Astrocyte (in vitro differentiated cells and primary cell): Measurements from ENCODE around the gene CLHC1.

ENCODE experiments used
- EZH2 ChIP-seq: IDR thresholded peaks from 2 replicates; pipeline ENCODE4 v1.6.1; 2012; ENCODE audit warnings: mild to moderate bottlenecking, low read length, inconsistent platforms; ENCODE audit not compliant: insufficient read depth
- TF ChIP-seq, protein P1 (sequence below): IDR thresholded peaks from 2 replicates; pipeline ENCODE4 v1.5.1; 2011; ENCODE audit warnings: low read depth, mild to moderate bottlenecking, inconsistent platforms, low read length, moderate library complexity; ENCODE audit not compliant: insufficient read depth

DNA sequence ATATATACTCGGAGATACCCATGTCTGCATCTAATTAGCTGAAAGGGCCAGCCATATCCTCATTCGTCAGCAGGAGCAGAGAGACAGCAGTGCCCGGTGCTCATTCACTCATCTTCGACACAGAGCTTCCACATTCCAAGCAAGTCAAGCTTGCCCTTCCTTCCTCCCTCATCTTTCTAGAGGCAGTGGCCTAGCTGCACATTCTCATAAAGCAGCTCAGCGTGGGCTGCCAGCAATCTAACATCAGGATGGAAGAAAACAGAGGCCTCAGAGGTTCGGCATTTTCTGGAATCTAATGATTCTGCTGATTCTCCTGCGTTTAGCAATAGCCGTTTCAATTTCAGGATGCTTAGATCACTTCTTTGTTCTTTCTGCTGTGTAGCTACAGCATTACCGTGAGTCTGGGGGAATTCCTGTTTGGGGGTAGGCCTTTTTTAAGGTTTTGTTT lies 68.8 kb downstream of the CLHC1 start:
- TF ChIP-seq, protein P1, sequence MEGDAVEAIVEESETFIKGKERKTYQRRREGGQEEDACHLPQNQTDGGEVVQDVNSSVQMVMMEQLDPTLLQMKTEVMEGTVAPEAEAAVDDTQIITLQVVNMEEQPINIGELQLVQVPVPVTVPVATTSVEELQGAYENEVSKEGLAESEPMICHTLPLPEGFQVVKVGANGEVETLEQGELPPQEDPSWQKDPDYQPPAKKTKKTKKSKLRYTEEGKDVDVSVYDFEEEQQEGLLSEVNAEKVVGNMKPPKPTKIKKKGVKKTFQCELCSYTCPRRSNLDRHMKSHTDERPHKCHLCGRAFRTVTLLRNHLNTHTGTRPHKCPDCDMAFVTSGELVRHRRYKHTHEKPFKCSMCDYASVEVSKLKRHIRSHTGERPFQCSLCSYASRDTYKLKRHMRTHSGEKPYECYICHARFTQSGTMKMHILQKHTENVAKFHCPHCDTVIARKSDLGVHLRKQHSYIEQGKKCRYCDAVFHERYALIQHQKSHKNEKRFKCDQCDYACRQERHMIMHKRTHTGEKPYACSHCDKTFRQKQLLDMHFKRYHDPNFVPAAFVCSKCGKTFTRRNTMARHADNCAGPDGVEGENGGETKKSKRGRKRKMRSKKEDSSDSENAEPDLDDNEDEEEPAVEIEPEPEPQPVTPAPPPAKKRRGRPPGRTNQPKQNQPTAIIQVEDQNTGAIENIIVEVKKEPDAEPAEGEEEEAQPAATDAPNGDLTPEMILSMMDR, result no peak
- no peak for TF ChIP-seq EZH2
